HG03025 (cell line): Measurements from ENCODE around the gene GMDS.
A peak's percentile ranks its signal among the peaks of the same experiment; 100 is the strongest.
"Not testable (repeated sequence)": the region's sequence is repeated elsewhere in the genome, so short reads cannot be mapped to it uniquely, and the experiment has no call there.

ENCODE experiments used
- ATAC-seq: cut with Tn5 transposase; IDR thresholded peaks from one replicate; pipeline ENCODE4 v1.9.1; 2021; ENCODE audit warnings: mild to moderate bottlenecking, moderate library complexity; ENCODE audit not compliant: unreplicated experiment, low FRiP score

GMDS gene

GRCh38 chr6:1767481-1768246 is 477.7 kb downstream of the GMDS start:
- ATAC-seq: no peak

DNA sequence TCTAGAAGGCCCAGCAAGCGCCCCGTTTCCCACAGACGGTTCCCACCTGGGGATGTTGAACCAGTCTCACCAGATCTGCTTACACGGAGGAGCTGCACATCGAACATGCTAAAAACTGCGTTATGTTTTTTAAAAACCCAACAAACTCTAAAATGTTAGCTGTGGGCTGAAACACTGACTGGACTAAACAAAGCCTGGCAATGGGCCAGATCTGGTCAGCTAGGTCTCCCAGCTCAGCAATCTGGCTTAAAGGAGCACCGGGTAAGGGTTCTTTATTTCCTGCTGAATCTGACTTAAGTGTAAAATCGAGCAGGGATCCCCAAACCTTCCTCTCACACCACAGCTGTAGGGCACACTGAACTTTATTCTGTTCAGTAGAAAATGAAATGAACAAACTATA is 478.8 kb downstream of the GMDS start:
- ATAC-seq: no peak

- ATAC-seq: no peak
These were observed 480.1 kb downstream of the GMDS start for GRCh38 chr6:1765160-1765903.

- ATAC-seq: no peak
These were observed 480.9 kb downstream of the GMDS start for GRCh38 chr6:1764397-1764987.

GRCh38 chr6:1763404-1763803 is 482.0 kb downstream of the GMDS start:
- ATAC-seq: no peak

DNA sequence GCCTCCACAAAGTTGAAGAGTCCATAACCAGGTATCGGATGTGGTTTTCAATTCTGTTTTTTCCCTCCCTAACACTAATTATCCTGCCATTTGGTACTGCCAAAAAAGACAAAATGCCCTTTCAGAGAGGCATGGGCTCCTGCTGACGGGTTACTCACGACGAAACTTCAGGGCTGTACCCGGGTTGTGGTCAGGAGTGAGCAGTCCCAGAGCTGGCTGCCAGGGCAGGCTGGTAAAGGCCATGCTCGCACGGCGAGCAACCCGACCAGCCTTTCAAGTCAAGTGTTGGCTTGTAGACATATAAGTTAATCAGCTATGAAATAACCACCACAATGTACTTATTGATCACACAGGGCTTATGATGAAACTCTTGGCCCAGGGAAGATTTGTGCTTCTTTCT is 483.2 kb downstream of the GMDS start:
- ATAC-seq: no peak

DNA sequence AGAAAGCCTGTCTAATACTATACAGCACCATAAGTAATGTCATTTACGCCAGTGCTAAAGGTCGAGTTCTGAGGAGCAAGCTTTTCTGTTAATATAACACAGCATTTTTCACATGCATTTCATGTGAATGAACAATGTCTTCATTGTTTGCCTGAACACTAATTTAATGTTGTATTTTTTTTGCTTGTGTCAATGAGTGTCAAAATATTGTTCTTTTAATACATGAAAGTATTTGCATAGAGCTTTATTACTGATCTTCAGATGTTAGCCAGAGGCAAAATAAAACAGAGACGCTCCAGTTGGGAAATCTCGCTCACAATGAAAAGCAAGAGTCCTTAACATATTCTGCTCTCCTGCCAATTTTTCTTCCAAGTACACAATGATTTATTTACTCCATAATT is 483.9 kb downstream of the GMDS start:
- no peak for ATAC-seq

DNA sequence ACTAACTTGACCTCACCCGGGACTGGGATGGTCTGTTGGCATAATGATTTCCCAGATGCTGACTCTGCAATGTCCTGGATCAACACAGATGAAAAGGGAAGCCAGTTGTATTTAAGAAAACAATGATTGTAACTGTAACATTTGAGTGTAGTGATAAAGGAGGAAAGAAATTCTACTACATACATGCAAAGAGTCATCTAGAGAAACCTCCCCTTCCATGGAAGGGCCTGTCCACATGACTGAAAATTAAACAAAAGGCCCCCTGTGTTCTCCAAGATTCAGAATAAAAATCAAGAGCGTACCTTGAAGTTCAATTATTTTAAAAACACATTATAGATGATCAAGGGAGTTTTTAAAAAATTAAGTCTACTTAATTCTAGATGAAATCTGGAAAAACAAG is 484.5 kb downstream of the GMDS start:
- no peak for ATAC-seq

DNA sequence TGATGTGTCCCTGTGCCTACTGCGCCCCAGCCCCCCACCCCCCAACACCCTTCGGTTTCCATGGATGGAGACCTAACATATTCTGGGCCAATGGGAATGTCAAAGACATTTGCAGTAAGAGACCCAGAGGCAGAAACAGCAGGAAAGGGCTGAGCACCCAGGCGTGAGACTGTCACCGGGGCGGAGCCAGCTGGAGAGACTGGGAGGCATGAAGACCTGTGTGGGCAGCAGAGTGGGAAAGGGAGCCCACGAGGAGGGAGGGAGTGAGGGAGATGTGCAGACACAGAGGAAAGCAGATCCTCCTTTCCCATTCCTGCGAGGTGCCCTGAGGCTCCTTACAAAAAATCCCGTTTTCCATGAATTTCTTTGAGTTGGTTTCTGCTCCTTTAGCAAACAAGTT is 485.5 kb downstream of the GMDS start:
- ATAC-seq: no peak

DNA sequence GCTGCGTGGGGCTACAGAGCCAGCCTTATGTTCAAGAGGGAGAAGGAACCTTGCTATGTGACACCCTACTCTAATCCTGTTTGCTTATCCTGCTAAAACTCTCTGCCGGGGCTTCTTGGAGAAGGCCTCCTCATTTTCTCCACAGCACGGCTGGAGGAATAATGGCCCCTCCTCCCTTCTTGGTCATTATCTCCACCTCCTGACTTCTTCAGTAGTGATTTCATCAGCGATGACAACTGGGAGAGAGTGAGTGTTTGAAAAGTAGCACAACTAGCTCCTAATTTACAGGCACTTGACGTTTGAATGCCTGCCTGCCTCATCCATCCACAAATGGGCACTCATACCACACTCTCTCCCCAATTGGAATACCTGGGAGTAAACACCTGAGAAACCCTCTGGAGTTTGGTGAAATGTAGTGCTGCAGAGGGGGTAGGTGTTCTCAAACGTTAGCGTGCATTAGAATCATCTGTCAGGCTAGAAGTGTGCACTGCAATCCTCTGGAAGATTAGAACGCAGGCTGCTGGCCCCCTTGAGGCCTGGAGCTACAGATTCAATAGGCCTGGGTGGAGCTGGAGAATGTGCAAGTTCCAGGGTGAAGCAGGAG is 487.2 kb downstream of the GMDS start:
- no peak for ATAC-seq

DNA sequence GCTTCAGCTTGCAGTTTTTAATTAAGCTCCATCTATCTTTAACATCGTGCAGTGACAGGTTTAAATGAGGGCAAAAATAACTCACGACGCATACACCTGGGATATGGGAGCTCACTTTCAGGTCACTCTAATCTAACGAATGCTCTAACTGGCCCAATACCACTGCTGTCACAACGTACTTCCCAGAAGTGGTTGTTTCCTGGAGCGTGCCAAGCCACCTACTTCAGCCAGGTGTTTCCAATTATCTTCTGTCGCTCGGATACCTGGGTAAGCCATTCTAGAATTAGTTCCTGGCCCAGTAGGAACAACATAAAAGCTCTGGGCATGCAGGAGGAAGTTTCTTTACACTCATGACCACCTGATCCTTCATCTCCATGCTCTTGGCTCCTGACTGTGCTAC is 488.3 kb downstream of the GMDS start:
- no peak for ATAC-seq

DNA sequence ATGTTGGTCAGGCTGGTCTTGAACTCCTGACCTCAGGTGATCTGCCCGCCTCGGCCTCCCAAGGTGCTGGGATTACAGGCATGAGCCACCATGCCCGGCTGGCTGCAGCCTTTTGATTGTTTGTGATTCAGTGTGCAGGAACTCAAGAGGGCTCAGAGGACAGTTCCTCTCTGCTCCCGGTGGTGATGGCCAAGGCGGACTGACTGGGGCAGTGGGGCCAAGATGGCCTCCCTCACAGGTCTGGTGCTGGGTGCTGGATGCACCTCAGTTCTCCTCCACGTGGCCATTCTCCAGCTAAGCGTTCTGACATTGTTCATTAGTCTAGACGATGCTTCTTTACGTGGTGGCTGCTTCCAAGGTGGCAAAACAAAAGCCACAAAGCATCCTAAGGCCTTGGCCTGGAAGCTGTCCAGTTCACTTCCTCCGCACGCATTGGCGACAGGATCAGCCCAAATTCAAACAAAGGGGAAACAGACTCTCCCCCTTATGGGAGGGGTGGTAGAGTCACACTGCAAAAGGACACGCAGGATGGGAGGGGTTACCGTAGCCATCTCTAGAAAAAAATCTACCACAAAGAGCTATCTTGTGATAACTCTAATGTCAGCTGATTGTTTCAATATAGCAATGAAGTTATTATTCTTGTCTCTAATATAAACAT is 488.8 kb downstream of the GMDS start:
- no peak for ATAC-seq

GRCh38 chr6:1751063-1751462 is 494.3 kb downstream of the GMDS start:
- ATAC-seq: not testable (repeated sequence)

DNA sequence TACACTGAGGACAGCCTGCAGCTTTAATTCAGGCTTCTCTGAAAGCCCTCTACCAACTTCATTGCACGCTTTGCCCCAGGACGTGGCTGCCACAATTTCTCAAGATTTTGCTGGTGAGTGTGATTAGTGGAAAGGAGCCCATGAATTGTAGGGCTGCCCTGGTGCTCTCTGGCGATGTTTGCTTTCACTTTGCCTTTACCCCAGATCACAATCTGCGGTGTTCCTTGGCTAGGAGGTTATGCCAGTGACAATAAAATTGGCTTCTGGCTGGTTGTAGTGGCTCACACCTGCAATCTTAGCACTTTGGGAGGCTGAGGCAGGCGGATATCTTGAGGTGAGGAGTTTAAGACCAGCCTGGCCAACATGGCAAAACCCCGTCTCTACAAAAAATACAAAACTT is 496.4 kb downstream of the GMDS start:
- ATAC-seq: no peak

DNA sequence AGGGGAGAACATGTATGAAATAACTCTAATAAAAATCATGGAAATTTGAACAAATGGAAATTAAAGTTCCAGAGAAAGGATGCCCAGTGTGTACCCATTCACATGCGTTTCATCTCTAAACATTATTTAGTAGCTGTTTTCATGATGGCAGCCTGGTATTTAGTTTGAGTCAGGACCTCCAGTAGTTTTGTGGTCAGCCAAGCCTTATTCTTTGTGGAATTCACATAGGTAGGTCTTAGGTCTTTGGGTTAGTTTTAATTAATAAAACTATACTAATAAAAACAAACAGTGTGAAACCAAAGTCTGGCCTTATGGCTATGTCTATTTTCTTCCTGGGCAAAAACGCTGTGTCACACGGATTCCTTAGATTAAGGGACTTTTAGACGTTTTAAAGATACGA is 497.9 kb downstream of the GMDS start:
- no peak for ATAC-seq

- ATAC-seq: no peak
These were observed 498.4 kb downstream of the GMDS start for GRCh38 chr6:1747003-1747402.

DNA sequence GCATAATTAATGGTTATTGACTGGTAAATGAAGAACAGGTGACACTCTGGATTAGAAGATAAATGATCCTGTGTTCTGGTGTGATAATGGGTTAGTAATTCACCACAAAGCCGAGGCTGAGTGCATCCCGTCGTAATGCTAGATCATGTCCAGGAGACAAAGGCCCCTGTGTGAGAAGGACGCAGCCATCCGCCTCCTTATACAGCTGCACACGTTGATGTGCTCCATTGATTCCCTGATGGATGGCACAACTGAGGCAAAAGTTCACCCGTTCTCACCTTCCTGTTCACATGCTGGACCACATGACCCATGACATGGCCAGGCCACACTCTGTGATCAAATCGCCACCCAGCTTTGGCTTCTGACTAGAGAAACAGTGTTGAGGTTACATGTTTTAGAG is 499.6 kb downstream of the GMDS start:
- no peak for ATAC-seq

- no peak for ATAC-seq
These were observed 500.9 kb downstream of the GMDS start for GRCh38 chr6:1744543-1744942.

DNA sequence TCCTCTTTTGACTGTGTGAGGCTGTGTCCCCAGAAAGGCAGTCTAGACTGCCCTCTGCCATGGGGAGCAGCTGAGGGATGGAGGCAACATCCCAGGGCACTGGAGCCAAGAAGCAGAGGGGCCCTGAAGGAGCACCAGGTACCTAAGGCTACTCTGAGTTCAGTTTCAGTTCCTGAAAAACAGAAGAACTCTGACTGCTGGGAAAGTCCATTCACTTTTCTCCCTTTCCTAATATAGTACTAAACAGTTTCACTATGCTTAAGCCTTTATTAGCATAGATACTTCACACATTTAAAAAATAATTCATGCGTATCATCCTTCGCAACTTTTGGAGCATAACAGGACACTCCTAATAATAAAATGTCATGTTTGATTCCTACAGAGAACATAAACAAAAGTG is 505.7 kb downstream of the GMDS start:
- peak; percentile 79 for ATAC-seq

DNA sequence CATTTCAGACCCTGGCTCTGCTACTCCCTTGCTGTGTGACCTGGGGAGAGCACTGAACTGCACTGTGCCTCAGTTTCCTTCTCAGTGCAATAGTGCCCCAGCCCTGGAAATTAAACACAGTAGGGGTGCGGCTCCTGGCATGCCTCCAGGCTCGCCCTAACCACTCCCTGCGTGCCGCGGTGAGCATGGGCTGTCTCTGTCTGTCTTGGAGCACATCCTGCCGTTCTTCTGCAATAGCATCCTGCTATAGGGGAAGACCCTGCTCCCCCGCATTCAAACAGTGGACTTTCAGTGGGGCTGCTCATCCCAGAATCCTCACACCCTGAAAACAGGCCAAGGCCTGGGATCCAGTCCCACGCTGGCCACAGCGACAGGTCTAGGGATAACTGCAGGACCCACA is 506.2 kb downstream of the GMDS start:
- peak; percentile 32 for ATAC-seq

DNA sequence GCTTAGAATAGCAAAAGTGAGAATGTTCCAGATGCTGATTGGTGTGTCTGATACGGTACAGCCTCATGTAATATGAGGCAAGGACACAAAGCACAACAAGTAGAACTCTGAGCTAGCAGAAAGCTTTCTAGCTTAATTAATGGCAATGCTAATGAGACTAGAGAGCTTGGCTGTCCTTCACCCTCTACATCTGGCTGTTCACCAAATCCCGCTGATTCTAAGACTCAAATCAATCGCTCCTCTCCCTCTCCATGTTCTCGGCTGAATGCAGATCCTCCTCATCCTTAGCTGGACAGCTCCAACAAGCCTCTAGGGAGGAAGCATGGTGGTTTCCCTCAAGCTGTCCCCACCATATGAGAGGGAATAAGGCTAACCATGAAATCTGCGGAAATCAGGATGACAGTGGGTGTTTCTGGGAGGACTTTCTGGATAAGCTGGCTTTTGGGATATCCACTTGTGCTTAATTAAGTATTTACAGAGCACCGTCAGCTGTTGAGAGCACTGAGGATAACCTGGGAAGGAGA is 506.8 kb downstream of the GMDS start:
- no peak for ATAC-seq
